Stimulated activated CD4-positive, alpha-beta T cell treated with anti-CD3 and anti-CD28 coated beads, TNF-alpha, amount 100 ng/mL, for 24 hours (primary cell): Measurements from ENCODE around the gene ACTN2.

Source experiments
- DNase-seq, 3 experiments: peaks; one replicate each; pipeline ENCODE4 v3.0.0-alpha.2; 2020; ENCODE audit warnings: low read depth in 3 of 3

ACTN2 gene

DNA sequence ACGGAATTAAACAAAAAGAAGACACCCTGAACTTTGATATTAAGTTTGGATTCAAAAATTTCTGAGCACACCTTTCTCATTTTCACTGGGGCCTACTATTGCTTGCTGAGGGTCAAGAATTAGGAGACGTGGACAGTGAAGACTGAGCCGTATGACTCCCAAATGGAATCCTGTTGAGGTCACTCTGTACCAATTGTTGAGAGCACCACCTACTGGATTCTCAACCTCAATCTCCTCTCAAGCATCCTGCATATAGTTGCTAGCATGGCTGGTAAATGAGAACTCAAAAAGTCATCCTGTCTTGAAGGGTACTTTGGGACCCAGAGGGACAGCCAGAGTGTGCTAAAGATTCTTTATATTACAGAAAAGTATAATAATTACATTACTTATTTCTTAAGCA lies 88.6 kb downstream of the ACTN2 start:
- DNase-seq: no peak

DNA sequence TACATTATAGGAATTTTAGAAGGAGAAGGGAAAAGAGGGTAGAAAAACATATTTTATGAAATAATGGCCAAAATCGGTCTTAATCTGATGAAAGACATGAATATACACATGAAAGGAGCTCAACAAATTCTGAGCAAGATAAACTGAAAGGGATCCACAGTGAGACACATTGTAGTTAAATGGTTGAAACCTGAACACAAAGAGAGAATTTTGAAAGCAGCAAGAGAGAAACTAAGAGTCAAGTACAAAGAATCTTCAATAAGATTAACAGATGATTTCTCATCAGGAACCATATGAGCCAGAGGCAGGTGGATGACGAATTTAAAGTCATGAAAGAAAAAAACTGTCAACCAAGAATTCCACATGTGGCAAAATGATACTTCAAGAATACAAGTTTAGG lies 93.0 kb downstream of the ACTN2 start:
- no peak for DNase-seq

DNA sequence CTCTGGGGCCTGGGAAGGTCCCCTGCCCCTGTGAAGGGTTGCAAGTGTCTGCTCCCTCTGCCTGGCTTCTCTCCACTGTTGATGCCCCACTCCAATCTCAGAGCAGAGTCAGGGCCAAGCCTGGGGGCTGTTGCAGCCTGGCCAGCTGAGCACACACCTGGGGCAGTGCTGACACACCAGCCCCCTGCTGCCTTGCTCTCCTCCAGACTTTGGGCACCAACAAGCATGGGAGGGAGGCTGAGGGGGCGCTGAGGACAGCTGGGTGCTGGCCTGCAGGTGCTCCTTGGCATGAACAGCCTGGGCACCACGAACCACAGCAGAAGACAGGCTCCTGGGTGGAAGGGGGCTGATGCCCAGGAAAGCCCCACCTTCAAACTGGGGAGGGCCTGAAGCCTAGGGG lies 99.2 kb downstream of the ACTN2 start:
- DNase-seq: no peak

DNA sequence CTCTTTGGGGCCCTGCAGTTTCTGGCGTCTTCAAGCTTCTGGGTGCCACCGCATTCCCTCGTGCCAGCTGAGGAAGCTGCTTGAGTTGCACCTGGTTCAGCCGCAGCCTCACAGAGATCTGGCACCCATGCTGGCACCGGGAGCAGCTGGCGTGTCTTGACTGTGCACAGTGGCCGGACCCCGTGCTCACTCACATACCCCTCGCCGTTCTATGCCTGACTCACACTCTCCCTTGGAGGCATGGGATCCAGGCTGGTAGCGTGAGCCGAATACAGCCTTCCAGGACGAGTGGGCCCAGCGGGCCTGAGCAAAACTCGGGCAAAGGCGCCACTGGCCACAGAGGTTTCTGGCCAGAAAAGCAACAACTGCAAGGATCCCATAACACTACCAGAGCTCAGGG lies 100.2 kb downstream of the ACTN2 start:
- no peak for DNase-seq

DNA sequence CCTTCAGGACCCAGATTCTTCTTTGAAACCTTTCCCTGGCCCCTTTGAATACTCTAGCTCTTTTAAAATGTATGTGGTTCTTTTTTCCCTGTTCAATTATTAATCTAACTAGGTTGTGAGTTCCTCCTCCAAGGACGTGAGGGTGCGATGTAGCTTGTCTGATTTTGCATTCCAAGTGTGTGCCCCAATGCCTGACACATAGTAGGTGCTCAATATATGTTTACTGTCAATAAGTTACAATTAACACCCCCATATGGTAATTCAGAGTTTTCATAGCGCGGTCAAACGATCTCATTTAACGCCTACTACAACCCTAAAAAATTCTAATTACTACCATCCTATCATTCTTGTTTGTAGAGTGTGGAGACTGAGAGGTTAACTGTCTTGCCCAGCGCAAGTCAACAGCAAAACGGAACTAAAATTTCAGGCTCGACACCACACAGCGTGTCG lies 108.3 kb downstream of the ACTN2 start:
- no peak for DNase-seq

DNA sequence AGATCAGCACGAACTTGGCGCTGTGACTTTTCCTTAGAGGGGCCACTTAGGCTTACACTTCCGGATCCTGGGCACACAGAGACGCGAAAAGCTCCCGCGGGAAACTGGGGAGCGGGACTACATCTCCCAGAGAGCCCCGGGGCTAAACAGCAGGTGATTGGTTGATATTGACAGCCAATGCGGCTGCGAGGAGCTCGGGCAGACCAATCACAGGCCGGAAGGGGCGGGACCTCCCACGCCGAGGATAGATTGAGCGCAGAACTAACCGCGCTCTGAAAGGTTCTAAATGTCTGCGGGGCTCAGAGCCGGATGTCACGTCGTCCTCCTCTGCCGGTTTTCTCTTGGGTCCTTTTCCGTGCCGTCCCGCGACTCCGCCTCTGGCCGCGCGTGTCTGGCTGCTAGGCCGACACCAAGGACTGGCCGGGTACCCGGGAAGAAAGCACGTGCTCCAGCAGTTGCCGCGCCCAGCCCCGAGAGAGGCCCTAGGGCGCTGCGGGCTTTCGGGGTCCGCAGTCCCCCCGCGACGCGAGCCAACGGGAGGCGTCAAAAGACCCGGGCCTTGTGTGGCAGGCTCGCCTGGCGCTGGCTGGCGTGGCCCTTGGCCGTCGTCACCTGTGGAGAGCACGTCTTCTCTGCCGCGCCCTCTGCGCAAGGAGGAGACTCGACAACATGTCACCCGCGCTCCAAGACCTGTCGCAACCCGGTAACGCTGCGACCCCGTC lies 108.9 kb downstream of the ACTN2 start, which contains the start of gene MTR:
Gene MTR (plus strand): TSS at position 258 of the 722 bp plus-strand sequence. CDS start 412 bp downstream, at position 670.
- DNase-seq: peak; percentile 92 to 96 (median 96)

DNA sequence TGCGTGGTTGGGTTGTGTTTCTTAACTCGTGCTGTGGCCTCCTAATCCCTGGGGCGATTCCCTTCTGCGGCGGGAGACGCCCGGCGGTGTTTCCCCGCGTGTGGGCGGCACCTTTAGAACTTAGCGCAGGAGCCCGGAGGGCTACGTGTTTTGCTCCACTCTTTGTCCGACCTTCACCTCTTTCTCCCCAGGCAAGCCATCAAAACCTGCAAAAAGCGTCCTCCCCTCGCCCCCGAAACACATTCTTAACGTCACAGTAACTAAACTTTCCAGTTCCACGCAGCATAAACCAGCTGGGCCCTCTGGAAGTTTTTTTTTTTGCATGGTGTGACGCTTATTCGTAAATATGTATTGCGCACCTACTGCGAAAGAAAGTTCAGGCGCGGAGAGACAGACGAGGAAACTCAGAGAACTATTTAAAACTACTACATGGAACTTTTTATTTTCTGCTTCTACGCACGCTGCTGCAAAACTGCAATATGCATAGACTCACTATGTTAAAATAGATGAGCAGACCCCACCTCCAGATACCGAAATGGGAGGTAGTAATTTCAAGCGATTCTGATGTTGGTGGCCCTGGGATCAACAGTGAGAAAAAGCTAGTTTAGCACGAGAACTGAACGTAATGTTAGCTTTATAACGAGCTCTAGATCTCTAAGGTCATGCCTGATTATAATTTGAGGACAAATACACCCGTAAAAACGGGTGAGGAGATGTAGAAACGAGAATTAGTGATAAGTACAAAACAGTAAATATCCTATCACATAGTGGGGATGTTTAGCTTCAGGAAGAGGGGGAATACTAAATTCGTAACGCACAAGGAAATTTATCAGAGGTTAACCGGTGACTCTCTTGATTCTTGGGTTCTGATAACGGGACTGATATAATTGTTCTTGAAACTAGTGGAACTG lies 109.7 kb downstream of the ACTN2 start:
- DNase-seq: peak; percentile 46 to 72 (median 52)

DNA sequence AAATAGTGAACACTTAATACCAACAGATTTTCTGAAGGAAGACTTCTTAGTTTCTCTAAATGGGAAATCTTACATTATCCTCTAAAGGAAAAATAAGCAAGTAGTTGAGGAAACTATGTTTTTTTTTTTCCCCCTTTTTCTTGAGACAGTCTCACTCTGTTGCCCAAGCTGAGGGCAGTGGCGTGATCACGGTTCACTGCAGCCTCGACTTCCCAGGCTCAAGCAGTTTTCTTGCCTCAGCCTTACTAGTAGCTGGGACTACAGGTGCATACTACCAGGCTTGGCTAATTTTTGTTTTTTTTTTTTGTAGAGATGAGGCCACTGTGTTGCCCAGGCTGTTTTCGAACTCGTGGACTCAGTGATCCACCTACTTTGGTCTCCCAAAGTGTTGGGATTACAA lies 112.7 kb downstream of the ACTN2 start:
- no peak for DNase-seq

DNA sequence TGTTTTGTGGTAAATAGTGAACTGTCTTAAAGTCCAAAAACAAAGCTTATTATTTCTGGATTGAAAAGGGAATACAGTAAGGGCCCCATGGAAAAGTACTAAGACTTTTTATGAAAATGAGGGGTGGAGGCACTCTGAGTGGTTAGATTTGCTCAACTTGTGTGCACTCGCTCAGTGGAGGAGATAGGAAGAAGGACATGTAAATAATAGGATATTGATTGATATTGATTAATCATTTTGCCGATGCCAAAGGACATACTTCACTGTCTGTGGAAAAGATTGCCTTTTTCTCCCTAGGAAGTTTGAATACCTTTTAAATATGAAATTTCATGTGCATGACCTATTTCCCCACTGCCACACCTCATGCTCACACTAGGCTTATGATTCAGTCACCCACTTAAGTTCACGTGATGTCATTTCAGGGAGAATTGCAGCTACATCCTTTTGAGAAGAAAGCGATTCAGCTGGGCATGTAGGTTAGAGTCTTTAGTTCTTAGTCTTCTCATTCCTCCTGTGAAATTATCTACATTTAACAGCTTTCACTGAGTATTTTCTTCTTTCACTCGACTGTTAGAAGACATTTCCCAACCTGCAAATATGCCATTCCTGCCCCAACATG lies 113.8 kb downstream of the ACTN2 start:
- no peak for DNase-seq

DNA sequence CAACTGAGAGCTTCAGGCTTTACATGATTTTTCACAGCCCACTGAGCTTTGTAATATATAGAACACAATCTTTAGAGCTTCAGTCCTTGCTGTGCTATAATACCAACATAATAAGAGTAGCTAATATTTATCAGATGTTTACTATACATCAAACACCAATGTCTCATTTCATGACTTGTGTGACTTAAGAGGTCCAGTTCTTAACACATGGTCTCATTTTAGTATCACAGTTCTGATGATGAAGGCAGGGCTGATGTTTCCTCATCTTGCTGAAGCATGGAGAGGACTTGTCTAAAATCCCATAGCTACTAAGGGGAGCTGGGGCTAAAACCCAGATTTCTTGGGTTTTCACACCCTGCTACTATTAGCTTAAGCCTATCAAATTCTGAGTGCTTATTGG lies 114.3 kb downstream of the ACTN2 start:
- no peak for DNase-seq

DNA sequence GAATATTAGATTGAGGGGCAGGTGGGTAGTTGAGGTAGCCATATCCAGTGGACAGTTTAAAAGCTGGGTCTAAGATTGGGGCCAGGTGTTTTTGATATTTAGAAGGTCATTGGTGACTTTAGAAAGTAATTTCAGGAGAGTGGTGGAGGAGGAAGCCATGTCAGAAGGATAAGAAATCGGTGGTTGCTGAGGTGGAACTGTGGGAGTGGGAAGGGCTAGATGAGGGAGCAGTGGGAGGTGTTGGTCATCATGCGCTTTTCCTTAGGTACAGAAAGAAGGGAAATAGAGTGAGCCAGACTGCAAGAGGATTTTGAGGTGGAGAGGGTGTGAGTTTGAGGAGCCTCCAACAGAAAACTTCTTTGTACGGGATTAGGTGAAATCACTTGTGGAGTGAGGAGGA lies 116.0 kb downstream of the ACTN2 start:
- no peak for DNase-seq

DNA sequence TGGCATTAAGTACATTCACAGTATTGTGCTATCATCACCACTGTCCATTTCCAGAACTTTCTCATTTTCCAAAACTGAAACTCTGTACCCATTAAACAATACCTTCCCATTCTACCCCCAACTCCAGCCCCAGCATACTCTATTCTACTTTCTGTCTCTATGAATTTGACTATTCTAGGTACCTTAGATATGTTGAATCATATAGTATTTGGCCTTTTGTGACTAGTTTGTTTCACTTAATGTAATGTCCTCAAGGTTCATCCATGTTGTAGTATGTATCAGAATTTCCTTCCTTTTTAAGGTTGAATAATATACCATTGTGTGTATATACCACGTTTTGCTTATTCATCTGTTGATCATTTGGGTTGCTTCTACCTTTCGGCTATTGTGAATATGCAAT lies 120.3 kb downstream of the ACTN2 start:
- DNase-seq: no peak

DNA sequence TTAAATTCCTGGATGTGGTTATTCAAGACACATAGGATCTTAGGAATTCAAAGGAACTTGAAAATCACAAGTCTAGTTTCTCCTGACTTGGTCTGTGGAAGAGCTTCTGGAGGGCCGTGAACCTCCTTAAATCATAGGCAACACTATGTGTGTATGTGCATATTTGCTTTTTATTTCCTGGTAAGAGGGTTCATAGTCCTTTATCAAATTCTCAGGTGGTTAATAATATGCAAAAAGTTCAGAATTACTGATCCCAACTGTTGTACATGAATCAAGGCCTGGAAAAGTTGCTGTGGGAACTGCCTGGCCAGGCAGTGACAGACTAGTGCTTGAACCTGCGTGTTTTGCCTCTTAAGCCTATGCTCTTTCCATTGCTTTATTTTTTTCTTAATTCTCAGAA lies 121.7 kb downstream of the ACTN2 start:
- no peak for DNase-seq

DNA sequence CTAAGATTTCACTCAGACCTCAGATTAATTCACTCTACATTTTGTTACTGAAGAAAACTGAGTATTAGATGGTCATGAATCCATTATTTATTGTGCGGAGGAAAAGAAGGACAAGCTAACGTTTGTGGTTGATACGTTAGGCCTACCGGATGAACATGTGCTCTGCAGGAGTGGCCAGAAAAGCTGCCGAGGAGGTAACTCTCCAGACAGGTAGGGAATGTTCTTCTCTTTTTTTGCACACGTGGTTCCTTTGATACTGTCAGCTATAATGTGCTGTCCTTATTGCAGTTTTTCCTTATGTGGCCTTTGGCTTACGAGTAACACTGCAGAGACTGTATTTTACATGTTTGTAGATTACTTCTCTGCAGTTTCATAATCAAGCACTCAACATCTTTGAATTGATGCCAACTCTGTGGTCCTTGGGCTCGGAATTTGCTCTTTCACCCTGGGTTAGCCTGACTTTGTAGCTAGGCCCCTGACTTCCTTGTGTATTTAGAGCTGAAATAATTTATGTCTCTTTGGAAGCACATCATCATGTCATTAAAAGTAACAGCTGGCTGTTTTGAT lies 122.3 kb downstream of the ACTN2 start:
- no peak for DNase-seq

DNA sequence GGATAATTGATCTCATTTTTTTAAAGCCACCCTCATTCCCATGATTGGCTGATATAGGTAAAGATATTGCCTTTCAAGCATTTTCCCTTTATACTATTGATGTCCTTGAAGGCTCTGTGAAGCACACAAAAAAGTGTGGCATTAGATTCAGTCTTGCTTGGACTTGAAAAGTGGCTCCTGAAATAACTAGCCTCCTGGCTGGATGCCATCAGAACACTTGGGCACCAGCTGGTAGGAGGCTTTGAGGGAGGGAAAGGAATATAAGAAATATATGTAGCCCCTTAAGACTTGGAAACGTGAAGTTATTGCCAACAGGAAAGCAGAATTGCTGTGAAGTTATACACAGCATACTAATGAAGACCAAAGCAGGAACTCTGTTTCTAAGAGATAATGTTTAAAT lies 122.8 kb downstream of the ACTN2 start:
- no peak for DNase-seq

DNA sequence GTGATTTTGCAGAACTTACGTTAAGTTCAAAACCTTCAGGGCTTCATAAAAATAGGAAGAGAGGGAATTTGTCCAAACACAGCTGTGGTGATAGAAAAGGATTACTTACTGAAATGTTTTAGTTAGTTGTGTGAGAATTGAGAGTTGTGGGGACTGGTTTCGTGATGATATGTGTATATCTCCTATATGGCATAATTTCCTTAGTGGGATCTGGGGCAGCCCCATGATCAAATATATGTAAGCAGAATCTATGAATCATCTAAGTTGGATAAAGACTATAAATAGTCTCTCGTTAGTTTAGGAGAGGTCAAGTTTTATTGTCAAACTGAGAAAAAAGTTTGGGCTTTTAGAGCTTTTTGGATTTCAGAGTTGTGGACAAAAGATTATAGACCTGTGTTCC lies 123.7 kb downstream of the ACTN2 start:
- no peak for DNase-seq

DNA sequence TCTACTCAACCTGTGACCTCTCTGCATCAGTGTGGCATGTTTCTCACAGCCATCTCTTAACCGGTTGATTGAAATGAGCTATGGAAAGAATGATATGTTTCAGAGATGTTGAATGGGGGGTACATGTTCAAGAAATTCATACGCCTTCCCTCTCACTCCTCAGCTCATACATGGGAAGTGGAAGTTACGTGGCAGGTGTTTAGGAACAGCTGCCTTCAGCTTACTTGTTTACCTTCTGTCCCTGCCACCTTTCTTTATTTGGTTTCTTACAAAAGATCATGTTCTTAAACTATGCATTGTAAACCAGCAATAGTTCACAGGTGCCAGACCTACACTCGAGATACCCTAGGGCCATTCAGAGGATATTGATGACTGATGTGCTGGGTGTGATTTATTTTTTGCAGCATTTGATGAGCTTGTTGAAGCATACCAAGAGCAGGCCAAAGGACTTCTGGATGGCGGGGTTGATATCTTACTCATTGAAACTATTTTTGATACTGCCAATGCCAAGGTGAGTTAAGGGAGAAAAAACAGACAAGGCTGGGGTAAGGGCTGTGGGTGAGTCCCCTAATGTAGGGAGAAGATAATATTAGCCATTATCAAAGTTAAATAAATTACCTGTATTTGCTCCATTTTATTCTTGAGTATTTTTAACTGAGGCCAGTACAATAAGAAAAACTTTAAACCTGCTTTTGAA lies 126.2 kb downstream of the ACTN2 start:
- no peak for DNase-seq
